H1 (cell line): ENCODE data around the gene CHTF18. TPM values are rescaled to one million over a fixed set of nuclear protein-coding genes. Genes with fewer than 3 reads are reported as not detected.

Source experiments
- ATF2 ChIP-seq: IDR thresholded peaks from 2 replicates; pipeline ENCODE4 v1.6.1; 2012; ENCODE audit warnings: low read length, inconsistent platforms
- ATF3 ChIP-seq: IDR thresholded peaks from 2 replicates; pipeline ENCODE4 v1.6.1; 2011; ENCODE audit warnings: low read depth, mild to moderate bottlenecking, low read length; ENCODE audit not compliant: insufficient read depth
- EGR1 ChIP-seq: IDR thresholded peaks from 2 replicates; pipeline ENCODE4 v1.6.1; 2011; ENCODE audit warnings: low read depth, low read length, borderline replicate concordance
- JUND ChIP-seq: IDR thresholded peaks from 2 replicates; pipeline ENCODE4 v1.6.1; 2011; ENCODE audit warnings: mild to moderate bottlenecking, improper control_type of control experiment, low read length
- POLR2A ChIP-seq, 2 experiments: IDR thresholded peaks; 1 replicate in 1 of 2; 2 replicates in 1 of 2; pipeline ENCODE4 v1.6.1; 2011; ENCODE audit warnings: low read depth in 2 of 2, low read length in 2 of 2, mild to moderate bottlenecking in 2 of 2; ENCODE audit errors: control extremely low read depth in 1 of 2
- RAD21 ChIP-seq, 2 experiments: IDR thresholded peaks in 1 of 2; conservative IDR thresholded peaks in 1 of 2; 2 replicates each; pipeline ENCODE4 v1.6.1; 2011; ENCODE audit warnings: low read depth in 2 of 2, low read length in 2 of 2, improper control_type of control experiment in 1 of 2, inconsistent platforms in 1 of 2, mild to moderate bottlenecking in 1 of 2, moderate library complexity in 1 of 2
- polyA plus RNA-seq, 7 experiments: library from polyadenylated mRNA; depleted of rRNA in 3 of 7; stranded (reverse) in 5 of 7; unstranded in 2 of 7; fragments of >200 nt in 5 of 7; fragments of 200-250 nt in 2 of 7; gene quantifications; 1 replicate in 5 of 7; 2 replicates in 1 of 7; 4 replicates in 1 of 7; pipeline versions ENCODE4 v1.2.1 to v1.2.3, GENCODE V29; 2011 to 2013; ENCODE audit warnings: missing spikeins in 2 of 7, mixed read lengths in 2 of 7
- total RNA-seq: library from RNA; stranded (reverse); fragmentation: NEBNext Ultra II Directional; extraction: Animal tissue kit (Norgen Biotek cat#: 25700); gene quantifications from 2 replicates; pipeline ENCODE4 v1.2.1, GENCODE V29; 2021
- TF ChIP-seq, protein P1 (sequence below): IDR thresholded peaks from 2 replicates; pipeline ENCODE4 v1.6.1; 2011; ENCODE audit warnings: low read length, improper control_type of control experiment

CHTF18 gene
- total and polyA plus RNA-seq, 2 of the 8 experiments (the other 6 are each of a cell fraction or from before 2014, with no cell fraction given) = 75.3 to 104 TPM

DNA sequence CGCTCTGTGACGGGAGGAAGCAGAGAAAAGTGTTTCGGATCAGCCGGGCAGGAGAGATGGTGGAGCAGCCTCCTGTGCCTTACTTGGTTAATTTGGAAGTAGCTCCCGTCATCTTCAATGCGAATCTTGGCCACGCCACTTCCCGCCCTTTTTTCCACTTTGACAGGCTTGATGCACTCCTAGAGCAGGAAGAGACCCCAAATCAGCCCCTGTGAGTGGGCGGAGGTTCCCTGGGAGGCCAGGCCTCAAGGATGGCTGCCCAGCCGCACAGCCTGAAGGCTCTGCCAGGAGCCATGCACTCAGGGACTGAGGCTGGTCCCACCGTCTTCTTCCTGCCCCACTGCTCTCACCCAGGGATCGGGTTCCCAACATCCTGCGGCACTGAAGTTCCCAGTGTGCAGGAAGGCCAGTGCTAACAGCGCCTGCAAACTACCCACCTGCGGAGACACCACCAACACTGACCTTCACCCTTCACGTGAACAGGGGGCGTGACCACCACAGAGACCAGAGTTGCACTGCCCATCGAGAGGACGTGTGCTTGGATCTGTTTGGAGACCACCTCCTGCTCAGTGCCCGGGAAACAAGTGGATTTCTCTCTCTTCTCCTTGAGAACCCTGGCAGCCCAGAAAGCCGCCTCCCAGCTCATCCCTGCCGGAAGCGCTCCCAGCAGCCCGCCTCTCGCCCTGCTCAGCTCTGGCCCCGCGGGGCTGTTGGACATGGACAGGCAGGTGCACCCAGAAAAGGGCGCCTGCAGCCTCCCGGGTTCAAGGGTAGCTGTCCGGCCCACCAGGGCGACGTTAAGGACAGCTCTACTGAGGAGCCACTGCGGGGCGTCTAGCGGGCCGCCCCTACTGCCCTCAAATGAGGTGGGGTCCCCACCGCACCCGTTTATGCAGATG, 48.6 kb upstream of the CHTF18 start (continued):
- TF ChIP-seq ATF2 (no peak), EGR1 (no peak), JUND (no peak), POLR2A (IDR thresholded peaks at IDR 0.05; ENCODE audit: control extremely low read depth in 1 of 2, low read depth in 2 of 2, low read length in 2 of 2) (no peak; a peak in 1 of 3 replicates), ATF3 (no peak), RAD21 (IDR thresholded peaks at IDR 0.05 in 1 of 2, conservative IDR thresholded peaks at IDR 0.05 in 1 of 2; ENCODE audit: low read depth in 2 of 2, low read length in 2 of 2) (no peak)
- TF ChIP-seq, protein P1, sequence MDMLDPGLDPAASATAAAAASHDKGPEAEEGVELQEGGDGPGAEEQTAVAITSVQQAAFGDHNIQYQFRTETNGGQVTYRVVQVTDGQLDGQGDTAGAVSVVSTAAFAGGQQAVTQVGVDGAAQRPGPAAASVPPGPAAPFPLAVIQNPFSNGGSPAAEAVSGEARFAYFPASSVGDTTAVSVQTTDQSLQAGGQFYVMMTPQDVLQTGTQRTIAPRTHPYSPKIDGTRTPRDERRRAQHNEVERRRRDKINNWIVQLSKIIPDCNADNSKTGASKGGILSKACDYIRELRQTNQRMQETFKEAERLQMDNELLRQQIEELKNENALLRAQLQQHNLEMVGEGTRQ = no peak
